Fibroblast of gingiva (primary cell): ENCODE data around the gene HYAL1.
A peak's percentile ranks its signal among the peaks of the same experiment; 100 is the strongest.

Experiments used
- DNase-seq: peaks from one replicate; pipeline ENCODE4 v3.0.0-alpha.2; 2011; ENCODE audit warnings: low read depth

HYAL1 gene, protein sequence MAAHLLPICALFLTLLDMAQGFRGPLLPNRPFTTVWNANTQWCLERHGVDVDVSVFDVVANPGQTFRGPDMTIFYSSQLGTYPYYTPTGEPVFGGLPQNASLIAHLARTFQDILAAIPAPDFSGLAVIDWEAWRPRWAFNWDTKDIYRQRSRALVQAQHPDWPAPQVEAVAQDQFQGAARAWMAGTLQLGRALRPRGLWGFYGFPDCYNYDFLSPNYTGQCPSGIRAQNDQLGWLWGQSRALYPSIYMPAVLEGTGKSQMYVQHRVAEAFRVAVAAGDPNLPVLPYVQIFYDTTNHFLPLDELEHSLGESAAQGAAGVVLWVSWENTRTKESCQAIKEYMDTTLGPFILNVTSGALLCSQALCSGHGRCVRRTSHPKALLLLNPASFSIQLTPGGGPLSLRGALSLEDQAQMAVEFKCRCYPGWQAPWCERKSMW

DNA sequence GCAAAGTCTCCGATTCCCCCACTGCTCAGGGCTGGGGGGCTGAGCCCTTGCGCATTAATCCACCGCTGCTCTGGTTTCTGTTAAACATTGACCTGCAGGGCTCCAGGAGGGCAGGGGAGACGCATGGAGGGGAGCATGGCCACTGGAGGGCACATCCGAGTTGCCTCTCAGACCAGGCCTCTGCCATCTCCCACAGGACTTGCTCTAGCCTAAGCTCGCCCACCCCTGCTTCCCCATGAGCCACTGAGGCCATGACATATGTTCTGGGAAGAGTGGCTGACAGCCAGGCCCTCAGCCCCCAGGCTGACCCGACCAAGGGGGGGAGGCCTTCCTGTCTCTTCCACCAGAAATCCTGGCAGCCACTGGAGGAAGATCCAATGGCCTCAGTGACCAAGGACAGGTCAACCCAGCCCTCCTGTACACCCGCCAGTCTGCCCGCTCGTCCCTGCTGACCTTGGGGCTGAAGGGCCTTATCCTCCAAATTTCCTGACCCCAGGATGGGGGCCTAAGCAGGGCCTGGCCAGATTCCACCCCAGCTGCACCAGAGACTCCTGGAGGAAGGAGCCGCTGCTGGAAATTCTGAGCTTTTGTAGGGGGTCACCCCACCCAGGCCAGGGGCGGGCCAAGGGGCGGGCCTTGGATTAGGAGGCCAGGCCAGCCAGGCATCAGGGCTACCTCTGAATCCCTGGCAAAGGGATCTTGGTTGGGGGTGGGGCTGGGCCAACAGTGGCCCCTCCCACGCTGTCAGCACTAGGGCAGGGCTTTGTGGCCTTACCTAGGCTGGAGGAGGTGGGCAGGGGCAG lies at the start of gene HYAL1:
TSS of gene HYAL1 (minus strand) at position 562 of the 803 bp plus-strand sequence. CDS start 618 bp downstream, outside the sequence.
- DNase-seq = no peak

DNA sequence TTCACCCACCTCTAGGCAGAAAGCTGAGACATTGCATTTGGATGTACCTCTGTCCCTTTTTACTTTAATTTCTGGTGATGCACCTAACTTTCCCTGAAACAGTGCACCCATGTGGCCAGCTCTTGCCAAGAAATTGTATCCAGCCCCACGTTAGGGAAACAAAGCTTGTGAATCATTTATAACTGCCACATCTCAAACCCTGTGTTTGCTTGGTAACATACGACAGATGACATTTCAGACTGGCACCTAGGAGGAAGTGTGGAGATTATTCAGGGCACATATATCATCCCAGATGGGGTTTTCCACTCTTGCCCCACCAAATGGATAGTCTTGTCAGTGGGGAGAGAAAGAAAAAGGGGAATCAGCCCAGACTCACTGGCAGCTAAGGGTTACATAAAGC lies 49.4 kb upstream of the HYAL1 start:
- no peak for DNase-seq

DNA sequence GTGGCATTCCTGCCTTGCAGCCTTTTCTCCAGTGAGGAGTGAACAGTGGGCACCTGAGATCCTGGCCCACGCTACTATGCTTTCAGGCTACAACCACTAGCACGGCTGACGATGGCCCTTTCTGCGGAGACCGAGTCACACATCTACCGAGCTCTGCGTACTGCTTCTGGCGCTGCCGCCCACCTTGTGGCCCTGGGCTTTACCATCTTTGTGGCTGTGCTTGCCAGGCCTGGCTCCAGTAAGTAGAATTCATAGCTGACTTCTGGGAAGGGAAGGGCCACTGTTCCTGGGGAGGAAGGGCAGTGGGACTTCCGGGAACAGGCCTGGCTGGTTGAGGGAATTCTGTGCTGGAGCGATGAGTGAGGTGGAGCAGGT lies 47.9 kb upstream of the HYAL1 start:
- DNase-seq = no peak

DNA sequence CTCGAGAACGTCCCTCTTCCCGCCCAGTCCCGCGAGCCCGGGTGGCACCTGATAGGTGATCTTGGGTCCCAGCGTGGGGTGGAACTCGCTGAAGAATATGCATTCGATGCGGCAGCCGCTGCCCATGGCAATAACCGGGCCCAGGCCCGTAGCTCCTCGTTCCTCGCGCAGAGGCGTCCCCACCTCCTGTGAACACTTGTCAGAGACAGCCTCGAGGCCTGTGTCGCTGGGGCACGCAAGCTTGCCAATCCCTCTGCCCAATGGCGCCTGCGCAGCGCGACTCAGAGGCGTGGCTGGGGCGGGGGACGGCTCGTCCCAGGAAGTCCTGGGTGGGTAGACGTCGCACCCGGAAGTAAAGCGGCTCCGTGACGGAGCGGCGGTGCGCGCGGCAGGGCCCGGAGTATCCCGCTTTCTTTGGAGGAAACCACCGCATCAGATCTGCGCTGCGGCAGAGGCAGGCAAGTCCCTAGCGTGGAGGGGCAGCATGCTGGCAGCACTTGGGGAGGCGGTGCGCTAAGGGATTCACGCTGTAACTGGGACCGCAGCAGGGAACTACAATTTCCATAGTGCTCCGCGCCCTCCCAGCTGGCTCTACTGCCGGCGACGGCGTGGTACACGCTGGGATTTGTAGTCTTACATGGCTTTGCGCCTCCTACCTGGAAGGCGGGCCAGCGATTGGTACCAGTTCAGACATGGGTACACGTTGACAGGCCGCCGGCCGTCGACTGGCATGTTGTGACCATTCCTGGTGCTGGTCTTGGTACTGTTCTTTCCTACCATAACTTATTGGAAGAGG lies 47.4 kb upstream of the HYAL1 start, which contains the start of the genes CYB561D2 and NPRL2:
TSS of gene CYB561D2 (plus strand) at position 336 of the 796 bp plus-strand sequence. CDS start 572 bp downstream, outside the sequence.
TSS of gene NPRL2 (minus strand) at position 249 of the 796 bp plus-strand sequence. CDS start at position 126, 123 bp downstream.
- DNase-seq = peak; percentile 92

DNA sequence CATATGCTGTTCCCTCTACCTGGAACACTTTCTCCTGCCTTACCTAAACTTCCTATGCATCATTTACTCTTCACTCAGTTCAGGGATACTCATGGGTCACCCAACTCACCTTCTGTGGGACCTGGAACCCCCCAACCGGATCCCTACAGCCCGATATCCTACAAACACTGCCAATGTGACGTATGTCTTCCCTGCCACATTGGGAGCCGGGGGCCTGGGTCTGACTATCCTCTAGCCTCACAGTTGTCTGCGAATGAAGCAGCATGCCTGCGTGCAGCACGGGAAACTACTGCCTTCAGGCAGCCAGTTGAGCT lies 46.8 kb upstream of the HYAL1 start:
- no peak for DNase-seq

DNA sequence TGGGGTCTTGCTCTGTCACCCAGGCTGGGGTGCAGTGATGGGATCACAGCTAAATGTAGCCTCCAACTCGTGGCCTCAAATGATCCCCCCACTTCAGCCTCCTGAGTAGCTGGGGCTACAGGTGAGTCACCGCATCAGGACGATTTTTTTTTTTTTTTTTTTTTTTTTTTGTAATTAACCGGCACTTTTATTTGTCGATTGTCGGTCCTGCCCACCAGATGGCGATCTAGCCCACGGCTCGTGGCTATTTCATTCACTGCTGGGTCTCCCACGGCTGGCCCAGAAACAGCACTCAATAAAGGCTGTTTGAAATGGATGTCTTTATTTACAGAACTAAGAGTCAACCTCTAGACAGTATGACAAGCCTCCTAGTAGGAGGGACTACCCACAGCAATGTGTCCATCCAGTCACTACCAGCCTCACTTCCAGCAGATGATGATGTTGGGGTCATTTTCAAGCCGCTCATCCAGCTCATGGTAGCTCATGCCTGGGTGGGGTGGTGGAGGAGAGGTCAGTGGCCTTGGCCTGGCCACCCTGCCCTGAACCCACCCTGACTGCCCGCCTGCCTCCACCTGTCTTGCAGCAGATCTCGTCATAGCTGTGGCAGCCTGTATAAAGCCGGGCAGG lies 43.9 kb upstream of the HYAL1 start:
- DNase-seq = peak; percentile 52

DNA sequence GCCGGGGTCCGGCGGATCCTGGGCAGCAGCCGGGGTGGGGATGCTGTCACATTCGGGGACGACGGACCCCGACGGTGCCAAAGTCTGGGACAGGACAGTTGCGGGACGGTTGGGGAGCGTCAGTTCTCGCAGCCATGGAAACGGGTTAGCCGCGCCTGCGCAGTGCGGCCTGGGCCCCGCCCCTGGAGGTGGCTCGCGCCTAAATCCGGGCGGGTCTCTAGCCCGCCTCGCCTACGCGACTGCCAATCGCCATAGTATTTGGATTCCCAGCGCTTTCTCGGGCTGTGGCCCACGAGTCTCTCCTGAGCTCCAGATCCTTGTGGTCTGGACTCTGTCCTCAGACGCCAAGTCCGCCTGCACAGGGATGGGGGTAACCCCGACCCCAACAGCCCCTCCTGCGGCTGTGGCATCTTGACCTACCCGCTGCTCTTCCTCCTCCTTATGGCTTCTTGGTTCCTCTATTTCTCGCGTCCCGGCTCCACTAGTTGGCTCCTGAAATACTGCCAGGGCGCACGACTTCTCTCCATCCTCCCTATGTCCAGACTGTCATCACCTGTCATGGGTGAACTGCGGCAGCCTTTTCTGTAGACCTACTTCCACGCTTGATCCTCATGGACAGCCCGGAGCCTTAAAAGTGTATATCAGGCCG lies 42.3 kb upstream of the HYAL1 start, which contains the start of gene ZMYND10:
TSS of gene ZMYND10 (minus strand) at position 147 of the 649 bp plus-strand sequence. CDS start 153 bp downstream, outside the sequence.
- DNase-seq = peak; percentile 29

DNA sequence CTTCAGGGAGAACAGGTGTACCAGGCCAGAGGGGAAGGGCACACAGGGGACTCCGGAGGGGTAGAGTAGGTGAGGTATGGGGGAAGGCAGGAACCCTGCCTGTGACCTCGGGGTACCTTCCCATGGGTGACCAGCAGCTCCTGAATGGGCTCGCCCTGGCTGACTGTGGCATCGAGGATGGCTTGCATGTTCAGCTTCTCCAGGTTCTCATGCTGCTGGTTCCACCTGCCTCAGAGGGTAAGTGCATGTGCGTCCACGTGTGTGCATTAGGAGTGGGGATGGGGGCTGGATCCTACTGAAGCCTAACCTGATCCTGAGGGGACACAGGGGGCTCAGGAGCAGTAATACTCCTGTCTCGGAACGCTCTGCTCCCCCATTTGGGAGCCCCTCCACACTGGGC lies 41.6 kb upstream of the HYAL1 start:
- DNase-seq = no peak

DNA sequence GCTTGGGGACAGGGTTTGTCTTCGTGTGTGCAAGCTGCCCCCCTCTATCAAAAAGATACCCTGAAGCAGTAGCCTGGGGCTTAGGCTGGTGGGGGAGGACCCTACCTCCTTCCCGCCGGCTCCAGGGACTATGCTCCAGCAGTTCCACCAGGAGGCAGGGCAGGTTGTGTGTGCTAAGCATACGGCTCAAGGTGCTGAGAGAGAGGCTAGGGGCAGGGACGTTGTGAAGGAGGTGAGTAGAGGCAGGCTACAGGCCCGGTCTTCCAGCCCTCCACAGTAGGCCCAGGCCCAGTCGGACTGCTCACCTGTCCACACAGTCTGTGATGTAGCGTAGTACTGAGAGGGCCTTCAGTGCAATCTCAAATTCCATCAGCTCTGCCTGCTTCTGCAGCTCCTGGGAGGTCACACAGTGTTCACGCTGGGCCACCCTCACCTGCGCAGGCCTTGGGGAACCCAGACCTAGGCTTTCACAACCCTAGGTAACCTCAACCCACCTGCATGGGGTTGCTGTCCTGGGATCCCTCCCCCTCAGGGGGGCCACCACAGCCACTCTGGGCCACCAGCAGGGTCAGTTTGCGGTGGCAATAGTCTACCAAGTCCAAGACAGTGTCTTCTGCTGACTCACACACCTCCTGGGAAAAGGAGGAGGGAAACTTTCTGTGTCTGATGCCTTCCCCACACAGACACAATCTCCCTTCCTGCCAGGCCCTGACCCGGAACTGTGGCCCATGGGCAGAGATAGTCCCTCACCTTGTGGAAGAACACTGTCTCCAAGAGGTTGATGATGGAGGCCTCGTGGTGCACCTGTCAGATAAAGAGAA lies 39.6 kb upstream of the HYAL1 start:
- no peak for DNase-seq

DNA sequence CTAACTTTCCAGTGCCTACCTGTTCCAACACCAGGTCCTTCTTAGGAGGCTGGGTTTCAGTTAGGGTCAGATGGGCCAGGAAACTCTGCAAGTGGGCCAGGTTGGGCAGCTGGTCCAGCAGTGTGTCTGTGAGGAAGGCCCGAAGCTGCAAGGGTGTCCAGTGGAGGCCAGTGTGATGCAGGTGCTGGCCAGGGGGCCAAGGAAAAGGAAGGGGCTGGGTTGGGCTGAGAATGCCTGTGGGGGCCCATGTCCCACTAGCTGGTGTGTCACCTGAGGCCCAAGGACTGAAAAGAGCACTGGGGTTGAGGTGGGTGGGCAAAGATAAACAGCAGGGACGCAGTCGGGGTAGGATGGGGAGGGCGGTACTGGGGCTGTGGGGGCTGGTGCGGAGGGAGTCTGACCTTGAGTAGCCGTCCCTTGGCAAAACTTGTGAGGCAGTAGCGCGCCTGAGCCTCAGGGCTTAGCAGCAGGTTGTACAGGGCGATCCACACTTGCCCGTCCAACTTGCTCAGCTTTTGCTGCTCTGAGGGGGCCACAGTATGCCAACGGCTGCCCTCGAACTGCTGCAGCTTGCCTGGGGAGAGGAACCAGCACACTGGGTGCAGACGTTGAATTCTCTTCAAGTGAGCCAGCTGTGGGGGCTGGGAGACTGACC lies 38.7 kb upstream of the HYAL1 start:
- no peak for DNase-seq

DNA sequence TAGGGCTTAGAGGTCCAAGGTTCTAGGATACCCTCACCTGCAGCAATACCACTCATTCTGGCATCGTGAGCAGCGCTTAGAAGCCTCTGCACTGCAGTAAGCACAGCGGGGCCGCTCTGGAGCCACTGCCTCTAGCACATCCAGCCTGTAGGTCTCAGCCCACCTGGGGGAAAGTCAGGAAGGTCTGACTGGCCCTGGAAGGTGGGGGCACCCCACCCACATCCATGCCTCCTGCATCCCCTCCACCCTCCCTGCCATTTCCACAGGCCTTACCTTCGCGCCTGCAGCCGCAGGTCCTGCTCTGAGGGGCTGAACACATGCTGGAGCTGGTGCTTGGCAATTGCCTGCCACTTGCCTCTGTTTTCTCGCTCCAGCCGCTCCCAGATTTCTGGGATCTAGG lies 38.2 kb upstream of the HYAL1 start:
- no peak for DNase-seq

DNA sequence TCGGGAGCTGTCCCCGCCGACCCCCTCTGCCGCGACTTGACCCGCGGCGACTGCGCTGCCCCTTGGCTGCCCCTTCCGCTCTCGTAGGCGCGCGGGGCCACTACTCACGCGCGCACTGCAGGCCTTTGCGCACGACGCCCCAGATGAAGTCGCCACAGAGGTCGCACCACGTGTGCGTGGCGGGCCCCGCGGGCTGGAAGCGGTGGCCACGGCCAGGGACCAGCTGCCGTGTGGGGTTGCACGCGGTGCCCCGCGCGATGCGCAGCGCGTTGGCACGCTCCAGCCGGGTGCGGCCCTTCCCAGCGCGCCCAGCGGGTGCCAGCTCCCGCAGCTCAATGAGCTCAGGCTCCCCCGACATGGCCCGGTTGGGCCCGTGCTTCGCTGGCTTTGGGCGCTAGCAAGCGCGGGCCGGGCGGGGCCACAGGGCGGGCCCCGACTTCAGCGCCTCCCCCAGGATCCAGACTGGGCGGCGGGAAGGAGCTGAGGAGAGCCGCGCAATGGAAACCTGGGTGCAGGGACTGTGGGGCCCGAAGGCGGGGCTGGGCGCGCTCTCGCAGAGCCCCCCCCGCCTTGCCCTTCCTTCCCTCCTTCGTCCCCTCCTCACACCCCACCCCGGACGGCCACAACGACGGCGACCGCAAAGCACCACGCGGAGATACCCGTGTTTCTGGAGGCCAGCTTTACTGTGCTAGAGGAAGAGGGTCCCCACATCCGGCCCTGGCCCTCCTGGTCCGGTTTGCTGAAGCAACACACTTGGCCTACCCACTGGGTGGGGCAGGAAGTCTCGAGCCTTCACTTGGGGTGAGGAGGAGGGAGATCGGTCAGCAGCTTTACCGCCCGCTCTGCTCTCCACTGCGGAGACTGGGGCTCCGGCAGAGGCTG lies 37.3 kb upstream of the HYAL1 start, which contains the start of gene RASSF1:
TSS of gene RASSF1 (minus strand) at position 389 of the 882 bp plus-strand sequence. CDS start at position 358, 31 bp downstream.
- peak; percentile 66 for DNase-seq

DNA sequence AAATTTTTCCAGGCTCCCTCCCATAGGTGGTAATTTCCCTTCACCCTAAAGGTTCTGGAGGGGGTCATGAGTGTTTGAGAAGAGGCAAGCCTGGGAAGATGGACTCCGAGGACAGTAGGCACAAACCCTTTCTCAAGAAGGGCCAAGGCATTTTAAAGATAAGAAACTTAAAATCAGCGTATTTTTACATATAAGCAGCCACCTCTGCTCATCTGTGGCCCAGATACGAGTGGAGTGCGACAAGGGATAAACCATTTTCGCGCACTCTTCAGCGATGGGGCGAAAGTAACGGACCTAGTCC lies 36.7 kb upstream of the HYAL1 start:
- DNase-seq = no peak

DNA sequence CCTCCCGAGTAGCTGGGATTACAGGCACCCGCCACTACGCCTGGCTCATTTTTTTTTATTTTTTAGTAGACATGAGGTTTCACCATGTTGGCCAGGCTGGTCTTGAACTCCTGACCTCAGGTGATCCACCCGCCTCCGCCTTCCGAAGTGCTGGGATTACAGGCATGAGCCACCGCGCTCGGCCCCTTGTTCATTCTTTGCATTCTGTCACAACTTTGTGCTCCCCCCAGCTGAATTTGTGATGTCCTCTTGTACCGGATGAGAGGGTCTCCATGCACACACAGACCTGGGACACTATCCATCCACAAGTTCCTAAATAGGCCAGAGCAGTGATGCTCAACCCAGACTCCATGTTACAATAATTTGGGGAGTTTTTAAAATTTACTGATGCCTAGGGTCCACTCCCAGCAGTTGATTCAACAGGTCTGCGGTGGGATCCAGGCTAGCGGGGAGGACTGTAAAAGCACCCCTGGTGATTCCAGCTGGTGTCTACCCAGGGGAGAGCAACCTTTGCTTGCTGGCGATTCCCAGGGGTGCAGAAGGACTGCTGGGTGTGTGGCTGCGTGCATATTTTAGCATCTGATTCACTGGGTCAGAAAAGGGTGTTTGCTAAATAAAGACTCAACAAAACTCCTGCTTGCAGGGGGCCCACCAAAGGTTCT lies 36.2 kb upstream of the HYAL1 start:
- DNase-seq = peak; percentile 45

DNA sequence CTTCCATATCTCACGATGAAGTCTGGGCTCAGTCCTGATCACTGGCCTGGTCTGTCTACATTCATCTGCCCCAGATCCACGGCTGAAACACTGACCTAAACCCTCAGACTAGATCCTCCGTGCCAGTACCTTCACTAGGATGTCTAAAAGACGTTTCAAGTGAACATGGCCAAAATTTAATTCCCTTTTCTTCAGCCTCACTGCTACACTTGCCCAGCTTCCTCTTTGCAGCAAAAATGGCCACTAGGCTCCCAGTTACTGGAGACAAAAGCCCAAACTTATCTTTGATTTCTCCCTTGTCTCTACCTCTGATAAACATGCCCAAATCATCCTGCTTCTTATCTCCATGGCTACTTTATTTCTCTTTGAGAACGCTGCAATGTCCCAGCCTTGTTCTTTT lies 35.6 kb upstream of the HYAL1 start:
- DNase-seq = no peak

DNA sequence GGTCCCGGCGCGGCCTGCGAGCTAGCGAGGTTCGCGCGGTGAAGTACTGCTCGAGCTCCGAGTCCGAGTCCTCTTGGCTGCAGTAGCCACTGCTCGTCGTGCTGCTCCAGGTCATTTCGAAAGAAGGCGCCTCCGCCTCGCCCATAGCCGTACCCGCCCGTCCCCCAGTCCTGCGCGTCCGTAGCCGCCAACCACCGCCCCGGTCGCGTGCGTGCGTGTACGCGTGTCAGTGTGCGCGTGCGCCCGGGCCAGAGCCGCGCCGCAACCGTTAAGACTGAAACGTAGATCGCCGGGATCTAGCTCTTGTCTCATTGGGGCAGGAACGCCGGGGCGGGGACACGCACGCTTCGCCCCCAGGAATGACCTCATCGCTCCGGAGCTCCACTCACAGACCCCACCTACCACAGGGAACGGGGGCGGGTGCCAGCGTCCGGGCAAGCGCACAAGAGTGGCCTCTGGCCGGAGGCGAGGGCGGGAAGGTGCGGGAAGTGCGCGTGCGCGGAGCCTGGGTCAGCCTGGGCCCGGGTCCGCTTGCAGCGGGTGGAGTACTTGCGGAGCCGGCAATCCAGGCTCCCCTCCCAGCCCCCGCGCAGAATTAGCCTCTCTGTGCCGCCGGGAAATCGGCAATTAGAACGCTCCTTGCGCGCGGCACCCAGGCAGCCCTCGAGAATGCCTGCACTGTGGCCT lies 33.9 kb upstream of the HYAL1 start:
- DNase-seq = peak; percentile 100

DNA sequence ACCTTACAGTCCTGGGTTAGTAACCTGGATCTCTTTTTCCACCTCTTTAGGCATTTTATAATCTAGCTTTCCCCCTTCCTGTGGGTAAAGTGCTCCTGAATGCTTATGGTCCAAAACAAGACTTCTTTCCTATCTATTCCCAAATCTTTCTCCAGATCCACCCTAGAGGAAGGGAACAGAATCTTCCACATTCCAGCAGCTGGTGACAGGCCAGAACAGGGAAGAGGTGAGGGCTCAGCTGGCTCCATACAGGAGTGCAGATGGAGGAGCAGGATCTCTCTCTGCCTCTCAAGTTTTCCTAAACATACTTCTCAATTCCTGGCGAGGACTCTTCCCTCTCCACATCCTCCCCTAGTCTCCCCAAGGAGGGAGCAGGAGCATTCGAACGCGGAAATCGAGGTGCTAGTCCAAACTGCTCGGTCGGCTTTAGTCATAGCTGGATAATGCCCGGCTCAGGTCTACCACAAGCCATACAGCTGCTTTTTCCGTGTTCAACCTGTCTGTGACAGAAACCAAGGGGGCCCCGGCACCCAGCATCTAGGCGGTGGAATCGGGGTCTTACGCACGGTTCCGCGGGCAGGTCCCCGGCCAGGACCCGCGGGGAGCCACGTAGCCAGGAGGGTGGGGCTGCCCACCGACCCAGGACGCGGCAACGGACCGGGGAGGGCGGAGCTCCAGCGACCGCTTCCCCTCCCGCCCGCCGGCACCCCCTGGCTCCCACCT lies 33.2 kb upstream of the HYAL1 start:
- no peak for DNase-seq
